Adrenal gland (tissue), 5 donors: ENCODE results near the gene PTK6.

ENCODE experiments used
- POLR2A ChIP-seq, 2 donors: fragments of 450-650 bp; IDR thresholded peaks; one replicate each; pipeline ENCODE4 v1.6.1; 2017; ENCODE audit warnings: antibody characterized with exemption in 2 of 2, mild to moderate bottlenecking in 2 of 2, moderate library complexity in 1 of 2
- TF ChIP-seq, protein P1 (sequence below), 6 experiments: fragments of 450-650 bp in 4 of 6; fragments of 200-600 bp in 2 of 6; sonication (generic) in 1 of 6; IDR thresholded peaks; 1 replicate in 5 of 6; 2 replicates in 1 of 6; pipeline versions ENCODE4 v1.5.1 to v1.8.0; 2016 to 2021; ENCODE audit warnings: antibody characterized with exemption in 6 of 6, mild to moderate bottlenecking in 2 of 6, moderate library complexity in 1 of 6
- donor health status: DM: no; HTN: no; CAD: no.

DNA sequence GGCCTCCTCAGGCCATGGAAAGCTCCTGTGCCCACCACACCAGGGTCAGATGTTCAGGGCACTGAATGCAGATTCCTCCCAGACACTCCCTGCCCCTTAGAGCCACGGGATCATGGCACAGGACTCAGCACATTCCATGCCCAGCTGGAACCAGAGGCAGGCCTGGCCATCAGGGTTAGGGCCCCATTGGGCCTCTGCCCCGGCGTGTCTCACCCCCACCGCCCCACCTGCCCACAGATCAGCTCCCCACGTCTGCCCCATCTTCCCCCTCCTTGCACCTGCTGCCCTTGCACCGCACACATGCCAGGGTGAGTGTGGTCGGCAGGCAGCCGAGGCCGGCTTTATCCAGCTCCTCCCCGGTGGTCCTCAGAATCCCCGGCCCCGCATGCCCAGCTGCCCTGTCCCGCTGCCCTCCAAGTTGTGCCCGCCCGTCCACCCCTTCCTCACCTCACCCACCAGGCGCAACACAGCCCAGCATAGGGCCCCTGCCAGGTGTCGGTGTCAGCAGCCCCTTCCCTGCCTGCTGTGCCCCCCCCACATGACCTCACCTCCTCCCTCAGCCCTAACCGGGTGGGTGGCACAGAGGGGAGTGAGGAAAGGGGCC is 12.6 kb upstream of the PTK6 start:
- TF ChIP-seq, protein P1, sequence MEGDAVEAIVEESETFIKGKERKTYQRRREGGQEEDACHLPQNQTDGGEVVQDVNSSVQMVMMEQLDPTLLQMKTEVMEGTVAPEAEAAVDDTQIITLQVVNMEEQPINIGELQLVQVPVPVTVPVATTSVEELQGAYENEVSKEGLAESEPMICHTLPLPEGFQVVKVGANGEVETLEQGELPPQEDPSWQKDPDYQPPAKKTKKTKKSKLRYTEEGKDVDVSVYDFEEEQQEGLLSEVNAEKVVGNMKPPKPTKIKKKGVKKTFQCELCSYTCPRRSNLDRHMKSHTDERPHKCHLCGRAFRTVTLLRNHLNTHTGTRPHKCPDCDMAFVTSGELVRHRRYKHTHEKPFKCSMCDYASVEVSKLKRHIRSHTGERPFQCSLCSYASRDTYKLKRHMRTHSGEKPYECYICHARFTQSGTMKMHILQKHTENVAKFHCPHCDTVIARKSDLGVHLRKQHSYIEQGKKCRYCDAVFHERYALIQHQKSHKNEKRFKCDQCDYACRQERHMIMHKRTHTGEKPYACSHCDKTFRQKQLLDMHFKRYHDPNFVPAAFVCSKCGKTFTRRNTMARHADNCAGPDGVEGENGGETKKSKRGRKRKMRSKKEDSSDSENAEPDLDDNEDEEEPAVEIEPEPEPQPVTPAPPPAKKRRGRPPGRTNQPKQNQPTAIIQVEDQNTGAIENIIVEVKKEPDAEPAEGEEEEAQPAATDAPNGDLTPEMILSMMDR (IDR thresholded peaks at IDR 0.05) = no peak
- no peak for TF ChIP-seq POLR2A (IDR thresholded peaks at IDR 0.05)
